HEK293 (cell line): ENCODE data around the gene ASCC3.

Source experiments
- CTCF ChIA-PET: fragments of 350-600 bp; formaldehyde crosslinking; extraction: SDS; loops from one replicate; lab custom pipeline; 2021; ENCODE audit warnings: antibody characterized with exemption; lab: Yijun Ruan, JAX
- POLR2A ChIA-PET: fragments of 300-600 bp; formaldehyde crosslinking; extraction: SDS; loops from one replicate; lab custom pipeline; 2020; ENCODE audit warnings: antibody characterized with exemption, inconsistent platforms; lab: Yijun Ruan, JAX
- H3K27ac ChIP-seq: fragments of 200-500 bp; sonication (Bioruptor generic); 2 replicates; pipeline ENCODE4 v1.5.1; 2014; ENCODE audit warnings: low read depth, low read length, control low read depth, inconsistent platforms; ENCODE audit errors: extremely low read depth
- H3K36me3 ChIP-seq, 2 experiments: fragments of 200-500 bp in 1 of 2; sonication (Bioruptor generic) in 1 of 2; 1 replicate in 1 of 2; 2 replicates in 1 of 2; pipeline ENCODE4 v1.5.1; 2014 to 2017; ENCODE audit warnings: inconsistent platforms in 2 of 2, low read length in 2 of 2; ENCODE audit not compliant: control insufficient read depth in 2 of 2, insufficient read depth in 1 of 2
- H3K4me1 ChIP-seq: fragments of 200-500 bp; sonication (Bioruptor generic); 2 replicates; pipeline ENCODE4 v1.5.1; 2014; ENCODE audit warnings: mild to moderate bottlenecking, low read length, inconsistent platforms; ENCODE audit not compliant: control insufficient read depth, insufficient read depth
- H3K4me3 ChIP-seq: 2 replicates; pipeline ENCODE4 v1.5.1; 2011; ENCODE audit warnings: low read depth, mild to moderate bottlenecking, control low read depth, low read length, moderate library complexity
- H3K9me3 ChIP-seq: fragments of 200-500 bp; sonication (Bioruptor generic); 2 replicates; pipeline ENCODE4 v1.5.1; 2014; ENCODE audit warnings: low read depth, low read length, inconsistent platforms; ENCODE audit not compliant: control insufficient read depth, insufficient read depth
- GLI4 ChIP-seq: fragments of 450-650 bp; formaldehyde crosslinking; IDR thresholded peaks from 2 replicates; pipeline ENCODE4 v1.5.1; 2016; ENCODE audit warnings: missing biosample characterization, missing genetic modification characterization
- ZBTB11 ChIP-seq: fragments of 450-650 bp; formaldehyde crosslinking; conservative IDR thresholded peaks from 2 replicates; pipeline ENCODE4 v1.5.1; 2016; ENCODE audit warnings: low read depth, missing biosample characterization, missing genetic modification characterization
- ZNF184 ChIP-seq: fragments of 450-650 bp; IDR thresholded peaks from 2 replicates; pipeline ENCODE4 v1.5.1; 2018; ENCODE audit warnings: missing biosample characterization, mild to moderate bottlenecking, missing genetic modification characterization
- ZNF274 ChIP-seq, 2 experiments: fragments of 200-500 bp in 1 of 2; fragments of 450-650 bp in 1 of 2; sonication (Bioruptor generic) in 1 of 2; formaldehyde crosslinking in 1 of 2; IDR thresholded peaks; 2 replicates each; pipeline versions ENCODE4 v1.5.1 to v1.6.1; 2014 to 2016; ENCODE audit warnings: borderline replicate concordance in 1 of 2, inconsistent platforms in 1 of 2, low read length in 1 of 2, missing biosample characterization in 1 of 2, missing genetic modification characterization in 1 of 2
- ZNF292 ChIP-seq: fragments of 450-650 bp; formaldehyde crosslinking; IDR thresholded peaks from 2 replicates; pipeline ENCODE4 v1.5.1; 2016; ENCODE audit warnings: low read depth, missing biosample characterization, missing genetic modification characterization, borderline replicate concordance
- ZNF549 ChIP-seq: fragments of 450-650 bp; IDR thresholded peaks from 2 replicates; pipeline ENCODE4 v1.5.1; 2018; ENCODE audit warnings: missing biosample characterization, missing genetic modification characterization, mild to moderate bottlenecking, inconsistent platforms, moderate library complexity
- ZNF654 ChIP-seq: fragments of 450-650 bp; formaldehyde crosslinking; IDR thresholded peaks from 2 replicates; pipeline ENCODE4 v1.5.1; 2016; ENCODE audit warnings: low read depth, missing biosample characterization, missing genetic modification characterization
- ZNF658 ChIP-seq: fragments of 450-650 bp; formaldehyde crosslinking; IDR thresholded peaks from 2 replicates; pipeline ENCODE4; 2016; ENCODE audit warnings: missing biosample characterization, missing genetic modification characterization
- ZNF776 ChIP-seq: fragments of 450-650 bp; formaldehyde crosslinking; IDR thresholded peaks from 2 replicates; pipeline ENCODE4 v1.5.0; 2017; ENCODE audit warnings: missing biosample characterization, missing genetic modification characterization, borderline replicate concordance
- ZNF777 ChIP-seq: fragments of 450-650 bp; formaldehyde crosslinking; IDR thresholded peaks from 2 replicates; pipeline ENCODE4 v1.5.1; 2017; ENCODE audit warnings: missing biosample characterization, missing genetic modification characterization, borderline replicate concordance
- TF ChIP-seq, protein P1 (sequence below): fragments of 450-650 bp; formaldehyde crosslinking; IDR thresholded peaks from 2 replicates; pipeline ENCODE4 v1.5.1; 2017; ENCODE audit warnings: missing biosample characterization, missing genetic modification characterization

The ASCC3 gene

GRCh38 chr6:100671740-100672139, 209.4 kb downstream of the ASCC3 start (continued):
- TF ChIP-seq, protein P1, sequence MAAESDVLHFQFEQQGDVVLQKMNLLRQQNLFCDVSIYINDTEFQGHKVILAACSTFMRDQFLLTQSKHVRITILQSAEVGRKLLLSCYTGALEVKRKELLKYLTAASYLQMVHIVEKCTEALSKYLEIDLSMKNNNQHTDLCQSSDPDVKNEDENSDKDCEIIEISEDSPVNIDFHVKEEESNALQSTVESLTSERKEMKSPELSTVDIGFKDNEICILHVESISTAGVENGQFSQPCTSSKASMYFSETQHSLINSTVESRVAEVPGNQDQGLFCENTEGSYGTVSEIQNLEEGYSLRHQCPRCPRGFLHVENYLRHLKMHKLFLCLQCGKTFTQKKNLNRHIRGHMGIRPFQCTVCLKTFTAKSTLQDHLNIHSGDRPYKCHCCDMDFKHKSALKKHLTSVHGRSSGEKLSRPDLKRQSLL, result no peak
- no peak for TF ChIP-seq ZNF292 (tag by site-specific recombination)

- peak; percentile 95 for TF ChIP-seq ZNF184 (tag by site-specific recombination)
- TF ChIP-seq ZNF658, result no peak
- Histone ChIP-seq H3K36me3 (no peaks in the 10 kb centered on the region), H3K9me3 (no peaks in the 10 kb centered on the region), H3K4me1 (no peaks in the 10 kb centered on the region), H3K4me3 (no peak overlapping the region), H3K27ac (no peak overlapping the region)
- ChIA-PET CTCF (no interaction called here), POLR2A (no interaction called here)
Measured at GRCh38 chr6:100670056-100670455, 211.1 kb downstream of the ASCC3 start.

DNA sequence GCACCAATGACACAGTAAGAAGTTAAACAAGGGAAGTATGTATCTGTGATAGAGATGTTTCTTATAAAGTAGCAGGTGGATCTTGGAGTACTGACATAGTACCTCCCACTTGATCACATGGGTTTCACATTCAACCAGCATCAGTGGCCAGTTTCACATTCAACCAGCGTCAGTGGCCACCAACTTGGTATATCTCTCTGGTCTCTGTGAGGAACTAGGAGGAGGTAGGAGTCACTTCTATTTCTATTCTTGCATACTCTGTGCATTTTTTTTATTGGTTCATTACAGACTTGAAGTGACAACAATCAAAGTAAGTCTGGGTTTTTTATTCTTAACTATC, 216.1 kb downstream of the ASCC3 start:
- Histone ChIP-seq H3K27ac (no peak overlapping the region), H3K4me3 (no peak overlapping the region), H3K9me3 (no peaks in the 10 kb centered on the region), H3K36me3 (peaks cover 0 to 9% of the 10 kb centered on the region in 2 experiments; a peak in 1 of 3 replicates), H3K4me1 (no peaks in the 10 kb centered on the region)
- ChIA-PET POLR2A (no interaction called here), CTCF (interaction anchor here (0.5 to 5.1 kb wide), 30 partner anchors 8 to 796 kb away, joined by 3 to 44 read pairs (median 4); no protein-coding TSS in a partner anchor)
- TF ChIP-seq ZNF549 (tag by site-specific recombination), result no peak
- TF ChIP-seq, all 188 proteins: peak for 0

DNA sequence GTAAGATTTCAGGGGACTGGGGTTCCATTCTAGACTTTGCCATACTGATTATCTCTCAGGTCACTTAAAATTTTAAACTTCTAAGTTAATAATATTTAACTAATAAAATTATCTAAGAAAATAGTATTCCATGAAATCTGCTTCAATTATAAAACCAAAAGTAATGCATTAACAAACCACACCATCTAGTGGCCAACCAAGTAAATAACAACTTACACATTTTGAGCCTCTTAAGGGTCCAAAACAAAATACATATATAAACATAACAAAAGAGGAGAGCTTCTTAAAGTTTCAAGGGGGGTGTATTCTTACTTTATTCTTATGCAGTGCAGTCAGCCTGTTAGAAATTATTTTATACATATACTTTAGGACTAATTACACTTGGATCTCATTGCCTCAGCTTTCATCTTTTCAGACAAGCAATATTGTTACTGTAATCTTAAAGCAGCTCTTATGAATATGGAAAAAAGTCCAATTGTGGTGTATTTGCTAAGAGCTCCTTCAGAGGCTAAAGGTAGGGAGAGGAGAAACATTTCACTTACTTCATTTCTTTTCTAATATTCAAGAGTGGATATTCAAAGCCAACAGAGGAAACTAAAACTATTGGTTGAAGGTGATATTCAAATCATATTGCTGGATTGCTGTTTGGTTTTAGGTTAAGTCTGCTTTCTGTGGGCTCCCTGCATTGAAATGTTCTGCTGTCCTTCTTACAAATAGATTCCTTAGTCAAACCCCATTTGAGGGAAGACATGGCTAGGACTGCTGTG, 216.7 kb downstream of the ASCC3 start:
- no peaks in the 10 kb centered on the region for H3K4me1 ChIP-seq
- no peaks in the 10 kb centered on the region for H3K9me3 ChIP-seq
- peaks cover 0 to 9% of the 10 kb centered on the region in 2 experiments; a peak in 1 of 3 replicates for H3K36me3 ChIP-seq
- TF ChIP-seq ZNF274 (IDR thresholded peaks at IDR 0.05; ENCODE audit: low read length) (no peak), ZNF274 (tag by site-specific recombination; IDR thresholded peaks at IDR 0.05; ENCODE audit: borderline replicate concordance) (no peak), ZNF777 (no peak), GLI4 (tag by site-specific recombination) (no peak), ZBTB11 (tag by site-specific recombination) (no peak), ZNF776 (tag by site-specific recombination) (no peak), ZNF654 (tag by site-specific recombination) (peak; percentile 66)
- CTCF ChIA-PET, result interaction anchor here (0.5 to 5.1 kb wide), 54 partner anchors 7 to 1357 kb away, joined by 3 to 44 read pairs (median 4); no protein-coding TSS in a partner anchor
- no peak overlapping the region for H3K4me3 ChIP-seq
- no peak overlapping the region for H3K27ac ChIP-seq
- POLR2A ChIA-PET, result no interaction called here
